ENCODE measurements around the gene CBLC.

The CBLC gene

DNA sequence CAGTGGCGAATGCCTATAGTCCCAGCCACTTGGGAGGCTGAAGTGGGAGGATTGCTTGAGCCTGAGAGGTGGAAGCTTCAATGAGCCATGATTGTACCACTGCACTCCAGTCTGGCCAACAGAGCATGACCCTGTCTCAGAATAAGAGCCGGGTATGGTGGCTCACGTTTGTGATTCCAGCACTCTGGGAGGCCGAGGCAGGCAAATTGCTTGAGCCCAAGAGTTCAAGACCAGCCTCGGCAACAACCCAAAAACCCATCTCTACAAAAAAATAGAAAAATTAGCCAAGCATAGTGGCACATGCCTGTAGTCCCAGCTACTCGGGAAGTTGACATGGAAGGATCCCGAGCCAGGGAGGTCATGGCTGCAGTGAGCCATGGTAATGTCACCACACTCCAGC, 63.1 kb downstream of the CBLC start (continued):
- TF ChIP-seq ZNF670 (tag by site-specific recombination; IDR thresholded peaks at IDR 0.05; ENCODE audit: low read depth) (no peak), ZFP41 (tag by site-specific recombination; IDR thresholded peaks at IDR 0.05; ENCODE audit: borderline replicate concordance) (no peak), YY2 (tag by site-specific recombination; IDR thresholded peaks at IDR 0.05) (no peak), ZNF140 (tag by site-specific recombination; IDR thresholded peaks at IDR 0.05) (no peak)

DNA sequence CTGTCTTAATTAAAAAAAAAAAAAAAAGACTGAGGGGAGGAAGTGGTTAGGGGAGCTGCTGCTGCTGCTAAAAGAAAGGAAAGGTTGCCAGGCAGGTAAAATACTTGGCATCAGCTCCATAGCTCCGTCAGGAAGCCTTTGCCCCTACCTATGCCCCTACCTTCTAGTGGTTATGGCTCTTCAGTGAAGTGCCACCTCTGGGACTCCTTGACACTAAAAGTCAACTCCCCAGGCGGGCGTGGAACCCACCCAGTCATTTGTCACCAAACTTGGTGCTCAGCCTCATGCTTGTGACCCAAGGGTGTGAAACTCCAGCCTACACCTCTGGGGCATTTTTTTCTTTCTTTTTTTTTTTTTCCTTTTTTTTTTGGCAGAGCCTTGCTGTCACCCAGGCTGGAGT, 63.5 kb downstream of the CBLC start:
- CTCF ChIA-PET = interaction anchor here (0.6 to 1.7 kb wide), 3 partner anchors 14 to 118 kb away, joined by 3 to 6 read pairs (median 3); no protein-coding TSS in a partner anchor
- TF ChIP-seq ZNF529 (tag by site-specific recombination; IDR thresholded peaks at IDR 0.05; ENCODE audit: insufficient replicate concordance) (no peak), ZNF138 (tag by site-specific recombination; IDR thresholded peaks at IDR 0.05; ENCODE audit: borderline replicate concordance) (no peak), MYNN (tag by site-specific recombination; IDR thresholded peaks at IDR 0.05; ENCODE audit: borderline replicate concordance) (no peak), ZNF776 (tag by site-specific recombination; IDR thresholded peaks at IDR 0.05; ENCODE audit: borderline replicate concordance) (no peak)
- Histone ChIP-seq H3K36me3 (ENCODE audit: control insufficient read depth in 2 of 2, insufficient read depth in 1 of 2, low read length in 2 of 2) (no peaks in the 10 kb centered on the region), H3K9me3 (ENCODE audit: control insufficient read depth, insufficient read depth, low read depth, low read length) (no peaks in the 10 kb centered on the region), H3K4me1 (ENCODE audit: control insufficient read depth, insufficient read depth, low read length) (peaks cover 5% of the 10 kb centered on the region), H3K27ac (ENCODE audit: extremely low read depth, low read depth, low read length) (no peak overlapping the region), H3K4me3 (ENCODE audit: low read depth, low read length) (no peak overlapping the region)
- POLR2A ChIA-PET = interaction anchor here (0.6 kb wide), 2 partner anchors 32 to 48 kb away, joined by 3 read pairs; partner anchors contain the start of gene BCAM

DNA sequence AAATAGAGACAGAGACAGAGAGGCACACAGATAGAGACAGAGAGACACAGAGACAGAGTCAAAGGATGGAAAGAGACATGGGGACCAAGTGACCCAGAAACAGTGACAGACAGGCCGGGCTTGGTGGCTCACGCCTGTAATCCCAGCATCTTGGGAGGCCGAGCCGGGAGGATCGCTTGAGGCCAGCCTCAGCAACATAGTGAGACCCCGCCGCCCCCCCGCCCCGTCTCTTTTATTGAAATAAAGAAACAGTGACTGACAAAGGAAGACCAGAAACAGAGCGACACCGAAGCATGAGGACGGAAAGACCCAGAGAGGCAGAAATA, 67.6 kb downstream of the CBLC start:
- ChIA-PET POLR2A (interaction anchor here (0.6 to 2.2 kb wide), 7 partner anchors 20 to 61 kb away, joined by 3 to 15 read pairs (median 4); partner anchors contain the start of genes BCAM and TOMM40), CTCF (interaction anchor here (1.0 to 1.4 kb wide), 4 partner anchors 46 to 61 kb away, joined by 4 to 7 read pairs (median 4); no protein-coding TSS in a partner anchor)
- H3K4me1 ChIP-seq (ENCODE audit: control insufficient read depth, insufficient read depth, low read length) = peaks cover 25% of the 10 kb centered on the region
- no peaks in the 10 kb centered on the region for H3K36me3 ChIP-seq (ENCODE audit: control insufficient read depth in 2 of 2, insufficient read depth in 1 of 2, low read length in 2 of 2)
- H3K27ac ChIP-seq (ENCODE audit: extremely low read depth, low read depth, low read length) = peak overlapping the region; percentile 64
- no peaks in the 10 kb centered on the region for H3K9me3 ChIP-seq (ENCODE audit: control insufficient read depth, insufficient read depth, low read depth, low read length)
- peak overlapping the region; percentile 65 for H3K4me3 ChIP-seq (ENCODE audit: low read depth, low read length)
- TF ChIP-seq ZNF23 (tag by site-specific recombination; IDR thresholded peaks at IDR 0.05; ENCODE audit: borderline replicate concordance) = no peak
- no peak for TF ChIP-seq ZBTB48 (tag by site-specific recombination; IDR thresholded peaks at IDR 0.05)
- no peak for TF ChIP-seq ZNF510 (tag by site-specific recombination; IDR thresholded peaks at IDR 0.05; ENCODE audit: insufficient replicate concordance)
- TF ChIP-seq, protein P1, sequence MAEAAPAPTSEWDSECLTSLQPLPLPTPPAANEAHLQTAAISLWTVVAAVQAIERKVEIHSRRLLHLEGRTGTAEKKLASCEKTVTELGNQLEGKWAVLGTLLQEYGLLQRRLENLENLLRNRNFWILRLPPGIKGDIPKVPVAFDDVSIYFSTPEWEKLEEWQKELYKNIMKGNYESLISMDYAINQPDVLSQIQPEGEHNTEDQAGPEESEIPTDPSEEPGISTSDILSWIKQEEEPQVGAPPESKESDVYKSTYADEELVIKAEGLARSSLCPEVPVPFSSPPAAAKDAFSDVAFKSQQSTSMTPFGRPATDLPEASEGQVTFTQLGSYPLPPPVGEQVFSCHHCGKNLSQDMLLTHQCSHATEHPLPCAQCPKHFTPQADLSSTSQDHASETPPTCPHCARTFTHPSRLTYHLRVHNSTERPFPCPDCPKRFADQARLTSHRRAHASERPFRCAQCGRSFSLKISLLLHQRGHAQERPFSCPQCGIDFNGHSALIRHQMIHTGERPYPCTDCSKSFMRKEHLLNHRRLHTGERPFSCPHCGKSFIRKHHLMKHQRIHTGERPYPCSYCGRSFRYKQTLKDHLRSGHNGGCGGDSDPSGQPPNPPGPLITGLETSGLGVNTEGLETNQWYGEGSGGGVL (tag by site-specific recombination; IDR thresholded peaks at IDR 0.05) = no peak
- TF ChIP-seq OSR2 (tag by site-specific recombination; IDR thresholded peaks at IDR 0.05) = no peak
- TF ChIP-seq KLF9 (tag by site-specific recombination; IDR thresholded peaks at IDR 0.05; ENCODE audit: low read depth) = no peak
- no peak for TF ChIP-seq ZNF473 (tag by site-specific recombination; IDR thresholded peaks at IDR 0.05)
- no peak for TF ChIP-seq ZNF350 (tag by site-specific recombination; IDR thresholded peaks at IDR 0.05)
- no peak for TF ChIP-seq ZNF654 (tag by site-specific recombination; IDR thresholded peaks at IDR 0.05; ENCODE audit: low read depth)
- TF ChIP-seq, protein P2, sequence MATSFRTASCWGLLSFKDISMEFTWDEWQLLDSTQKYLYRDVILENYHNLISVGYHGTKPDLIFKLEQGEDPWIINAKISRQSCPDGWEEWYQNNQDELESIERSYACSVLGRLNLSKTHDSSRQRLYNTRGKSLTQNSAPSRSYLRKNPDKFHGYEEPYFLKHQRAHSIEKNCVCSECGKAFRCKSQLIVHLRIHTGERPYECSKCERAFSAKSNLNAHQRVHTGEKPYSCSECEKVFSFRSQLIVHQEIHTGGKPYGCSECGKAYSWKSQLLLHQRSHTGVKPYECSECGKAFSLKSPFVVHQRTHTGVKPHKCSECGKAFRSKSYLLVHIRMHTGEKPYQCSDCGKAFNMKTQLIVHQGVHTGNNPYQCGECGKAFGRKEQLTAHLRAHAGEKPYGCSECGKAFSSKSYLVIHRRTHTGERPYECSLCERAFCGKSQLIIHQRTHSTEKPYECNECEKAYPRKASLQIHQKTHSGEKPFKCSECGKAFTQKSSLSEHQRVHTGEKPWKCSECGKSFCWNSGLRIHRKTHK (tag by site-specific recombination; IDR thresholded peaks at IDR 0.05) = no peak
- no peak for TF ChIP-seq ZNF433 (tag by site-specific recombination; IDR thresholded peaks at IDR 0.05; ENCODE audit: low read depth)
- TF ChIP-seq GLIS2 (tag by site-specific recombination; IDR thresholded peaks at IDR 0.05) = no peak
- TF ChIP-seq ZNF843 (tag by site-specific recombination; IDR thresholded peaks at IDR 0.05) = 0 out of 2 replicates have a peak, but pooled peaks have one; percentile 0
- TF ChIP-seq MZF1 (tag by site-specific recombination; IDR thresholded peaks at IDR 0.05; ENCODE audit: borderline replicate concordance) = no peak
- no peak for TF ChIP-seq ZBTB8A (tag by site-specific recombination; IDR thresholded peaks at IDR 0.05)
- peak; percentile 81 for TF ChIP-seq ZNF335 (tag by site-specific recombination; conservative IDR thresholded peaks at IDR 0.05)
- TF ChIP-seq RBAK (tag by site-specific recombination; IDR thresholded peaks at IDR 0.05) = no peak
- no peak for TF ChIP-seq IKZF3 (tag by site-specific recombination; IDR thresholded peaks at IDR 0.05)
- TF ChIP-seq, protein P3, sequence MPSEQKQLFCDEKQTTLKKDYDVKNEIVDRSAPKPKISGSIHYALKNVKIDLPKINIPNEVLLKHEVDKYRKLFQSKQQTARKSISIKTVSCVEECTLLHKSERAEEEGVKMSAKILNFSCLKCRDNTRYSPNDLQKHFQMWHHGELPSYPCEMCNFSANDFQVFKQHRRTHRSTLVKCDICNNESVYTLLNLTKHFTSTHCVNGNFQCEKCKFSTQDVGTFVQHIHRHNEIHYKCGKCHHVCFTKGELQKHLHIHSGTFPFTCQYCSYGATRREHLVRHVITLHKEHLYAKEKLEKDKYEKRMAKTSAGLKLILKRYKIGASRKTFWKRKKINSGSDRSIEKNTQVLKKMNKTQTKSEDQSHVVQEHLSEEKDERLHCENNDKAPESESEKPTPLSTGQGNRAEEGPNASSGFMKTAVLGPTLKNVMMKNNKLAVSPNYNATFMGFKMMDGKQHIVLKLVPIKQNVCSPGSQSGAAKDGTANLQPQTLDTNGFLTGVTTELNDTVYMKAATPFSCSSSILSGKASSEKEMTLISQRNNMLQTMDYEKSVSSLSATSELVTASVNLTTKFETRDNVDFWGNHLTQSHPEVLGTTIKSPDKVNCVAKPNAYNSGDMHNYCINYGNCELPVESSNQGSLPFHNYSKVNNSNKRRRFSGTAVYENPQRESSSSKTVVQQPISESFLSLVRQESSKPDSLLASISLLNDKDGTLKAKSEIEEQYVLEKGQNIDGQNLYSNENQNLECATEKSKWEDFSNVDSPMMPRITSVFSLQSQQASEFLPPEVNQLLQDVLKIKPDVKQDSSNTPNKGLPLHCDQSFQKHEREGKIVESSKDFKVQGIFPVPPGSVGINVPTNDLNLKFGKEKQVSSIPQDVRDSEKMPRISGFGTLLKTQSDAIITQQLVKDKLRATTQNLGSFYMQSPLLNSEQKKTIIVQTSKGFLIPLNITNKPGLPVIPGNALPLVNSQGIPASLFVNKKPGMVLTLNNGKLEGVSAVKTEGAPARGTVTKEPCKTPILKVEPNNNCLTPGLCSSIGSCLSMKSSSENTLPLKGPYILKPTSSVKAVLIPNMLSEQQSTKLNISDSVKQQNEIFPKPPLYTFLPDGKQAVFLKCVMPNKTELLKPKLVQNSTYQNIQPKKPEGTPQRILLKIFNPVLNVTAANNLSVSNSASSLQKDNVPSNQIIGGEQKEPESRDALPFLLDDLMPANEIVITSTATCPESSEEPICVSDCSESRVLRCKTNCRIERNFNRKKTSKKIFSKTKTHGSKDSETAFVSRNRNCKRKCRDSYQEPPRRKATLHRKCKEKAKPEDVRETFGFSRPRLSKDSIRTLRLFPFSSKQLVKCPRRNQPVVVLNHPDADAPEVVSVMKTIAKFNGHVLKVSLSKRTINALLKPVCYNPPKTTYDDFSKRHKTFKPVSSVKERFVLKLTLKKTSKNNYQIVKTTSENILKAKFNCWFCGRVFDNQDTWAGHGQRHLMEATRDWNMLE (tag by site-specific recombination; conservative IDR thresholded peaks at IDR 0.05; ENCODE audit: low read depth) = no peak
